ENCODE measurements around the gene MAP3K14.
"Not testable (repeated sequence)": the region's sequence is repeated elsewhere in the genome, so short reads cannot be mapped to it uniquely, and the experiment has no call there.

Gene MAP3K14

DNA sequence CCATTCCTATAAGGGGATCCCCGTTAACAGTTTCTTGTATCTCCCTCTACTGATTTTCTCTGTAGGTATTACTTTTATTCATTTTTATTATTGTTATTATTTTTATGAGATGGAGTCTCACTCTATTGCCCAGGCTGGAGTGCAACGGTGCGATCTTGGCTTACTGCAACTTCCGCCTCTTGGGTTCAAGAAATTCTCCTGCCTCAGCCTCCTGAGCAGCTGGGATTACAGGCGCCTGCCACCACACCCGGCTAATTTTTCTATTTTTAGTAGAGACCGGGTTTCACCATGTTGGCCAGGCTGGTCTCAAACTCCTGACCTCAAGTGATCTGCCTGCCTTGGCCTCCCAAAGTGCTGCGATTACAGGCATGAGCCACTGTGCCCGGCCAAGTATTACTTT, 14.6 kb downstream of the MAP3K14 start:
- not testable (repeated sequence) for DNase-seq (ENCODE audit: low read depth in 2 of 2)

DNA sequence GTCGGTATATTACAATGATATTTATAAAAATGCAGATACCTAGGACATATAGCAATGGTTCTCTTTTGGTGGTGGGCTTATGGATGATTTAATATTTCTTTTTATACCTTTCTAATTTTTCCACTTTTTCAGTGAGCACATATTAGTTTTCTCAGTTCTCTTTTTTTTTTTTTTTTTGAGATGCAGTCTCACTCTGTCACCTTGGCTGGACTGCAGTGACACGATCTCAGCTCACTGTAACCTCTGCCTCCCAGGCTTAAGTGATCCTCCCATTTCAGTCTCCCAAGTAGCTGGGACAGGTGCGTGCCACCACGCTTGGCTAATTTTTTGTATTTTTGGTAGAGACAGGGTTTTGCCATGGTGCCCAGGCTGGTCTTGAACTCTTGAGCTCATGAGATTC, 15.1 kb downstream of the MAP3K14 start:
- no peak for DNase-seq (ENCODE audit: low read depth in 2 of 2)

DNA sequence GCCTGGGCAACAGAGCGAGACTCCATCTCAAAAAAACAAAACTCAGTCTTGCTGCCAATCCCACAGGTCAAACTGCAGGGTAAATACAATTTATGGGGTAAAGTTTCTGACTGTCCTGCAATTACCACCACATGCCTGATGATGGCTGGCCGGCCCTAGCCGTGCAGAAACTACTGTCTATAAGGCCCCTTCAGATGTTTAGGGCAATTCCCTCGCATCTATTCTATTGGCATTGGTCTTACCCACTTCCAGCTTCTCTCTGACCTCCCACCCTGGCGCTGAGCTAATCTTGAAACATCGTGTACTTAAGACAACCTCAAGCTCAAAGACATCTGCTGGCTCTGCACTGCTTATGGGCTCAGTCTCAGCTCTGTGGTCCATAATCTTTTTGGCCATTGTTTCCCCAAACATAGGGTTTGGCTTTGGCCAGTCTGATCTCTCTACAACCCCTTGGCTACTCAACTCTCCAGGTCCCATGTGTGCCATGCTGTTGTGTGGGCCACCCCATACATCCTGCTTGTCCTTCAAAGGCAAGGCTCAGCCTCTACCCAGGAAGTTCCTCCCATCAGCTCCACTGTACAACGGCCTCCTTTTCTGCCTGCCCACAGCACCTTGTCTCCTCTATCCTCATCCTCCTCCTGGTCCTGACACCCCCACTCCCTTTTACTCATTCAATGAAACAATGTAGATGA, 16.6 kb downstream of the MAP3K14 start:
- DNase-seq (ENCODE audit: low read depth in 2 of 2): no peak

DNA sequence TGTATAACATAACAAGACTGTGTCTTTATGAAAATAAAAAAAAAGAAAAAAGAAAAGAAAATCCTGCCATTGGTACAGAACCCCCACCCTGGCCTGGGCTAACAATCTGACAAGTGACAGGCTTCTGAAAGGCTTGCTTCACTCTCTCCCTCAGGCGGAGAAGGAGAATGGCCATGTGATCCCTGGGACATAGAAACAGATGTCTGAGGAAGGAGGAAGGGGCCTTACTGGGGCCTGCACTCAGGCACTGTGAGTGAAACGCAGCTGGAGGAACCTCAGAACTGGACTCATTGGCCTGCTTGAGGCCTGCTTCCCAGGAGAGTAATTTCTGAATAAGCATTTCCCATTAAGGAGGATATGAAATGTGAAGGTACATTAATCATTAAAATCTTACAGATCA, 17.5 kb downstream of the MAP3K14 start:
- no peak for DNase-seq (ENCODE audit: low read depth in 2 of 2)

DNA sequence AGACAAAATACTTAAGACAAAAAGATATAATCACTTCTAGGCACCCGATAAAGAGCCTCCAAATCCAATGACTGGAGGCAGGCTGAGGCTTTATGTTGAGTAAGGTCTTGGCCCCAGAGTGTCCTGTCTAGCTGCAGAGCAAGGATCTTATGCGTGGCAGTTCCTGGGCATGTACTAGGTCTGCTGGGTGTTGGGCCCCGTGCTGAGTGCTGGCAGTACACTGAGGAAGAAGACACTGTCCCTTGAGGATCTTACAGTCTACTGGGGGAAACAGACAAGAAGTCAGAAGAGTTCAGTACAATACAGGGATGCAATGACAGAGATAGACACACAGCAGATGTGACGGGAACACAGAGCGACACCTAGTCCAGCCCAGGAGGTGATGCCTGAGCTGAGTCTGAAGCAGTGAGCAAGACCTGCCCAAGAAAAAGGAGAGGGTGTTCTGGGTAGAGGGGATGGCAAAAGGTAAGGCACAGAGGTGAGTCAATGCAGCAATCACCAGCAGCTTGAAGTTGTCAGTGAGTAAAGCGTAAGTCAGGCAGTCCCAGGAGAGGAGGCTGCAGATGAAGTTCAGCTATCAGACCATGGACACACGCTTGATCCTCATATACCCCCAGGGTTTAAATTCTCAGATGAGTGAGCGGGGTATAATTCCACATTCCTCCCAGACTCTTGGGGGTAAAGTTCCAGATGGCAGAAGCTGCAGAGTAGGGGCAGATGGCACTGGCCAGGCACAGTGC, 18.1 kb downstream of the MAP3K14 start:
- no peak for DNase-seq (ENCODE audit: low read depth in 2 of 2)

DNA sequence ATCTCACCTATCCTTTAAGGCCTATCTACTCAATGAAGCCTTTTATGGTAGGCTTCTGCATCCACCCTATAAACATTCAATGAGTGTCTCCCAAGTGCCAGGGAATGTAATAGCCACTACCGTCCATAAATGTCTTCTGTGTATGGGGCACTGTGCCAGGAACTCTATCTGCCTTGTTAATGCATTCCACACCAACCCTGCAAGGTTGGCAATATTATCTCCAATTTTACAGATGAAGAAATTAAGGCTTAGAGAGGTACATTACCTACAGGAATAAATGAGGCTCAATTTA, 20.0 kb downstream of the MAP3K14 start:
- DNase-seq (ENCODE audit: low read depth in 2 of 2): no peak

DNA sequence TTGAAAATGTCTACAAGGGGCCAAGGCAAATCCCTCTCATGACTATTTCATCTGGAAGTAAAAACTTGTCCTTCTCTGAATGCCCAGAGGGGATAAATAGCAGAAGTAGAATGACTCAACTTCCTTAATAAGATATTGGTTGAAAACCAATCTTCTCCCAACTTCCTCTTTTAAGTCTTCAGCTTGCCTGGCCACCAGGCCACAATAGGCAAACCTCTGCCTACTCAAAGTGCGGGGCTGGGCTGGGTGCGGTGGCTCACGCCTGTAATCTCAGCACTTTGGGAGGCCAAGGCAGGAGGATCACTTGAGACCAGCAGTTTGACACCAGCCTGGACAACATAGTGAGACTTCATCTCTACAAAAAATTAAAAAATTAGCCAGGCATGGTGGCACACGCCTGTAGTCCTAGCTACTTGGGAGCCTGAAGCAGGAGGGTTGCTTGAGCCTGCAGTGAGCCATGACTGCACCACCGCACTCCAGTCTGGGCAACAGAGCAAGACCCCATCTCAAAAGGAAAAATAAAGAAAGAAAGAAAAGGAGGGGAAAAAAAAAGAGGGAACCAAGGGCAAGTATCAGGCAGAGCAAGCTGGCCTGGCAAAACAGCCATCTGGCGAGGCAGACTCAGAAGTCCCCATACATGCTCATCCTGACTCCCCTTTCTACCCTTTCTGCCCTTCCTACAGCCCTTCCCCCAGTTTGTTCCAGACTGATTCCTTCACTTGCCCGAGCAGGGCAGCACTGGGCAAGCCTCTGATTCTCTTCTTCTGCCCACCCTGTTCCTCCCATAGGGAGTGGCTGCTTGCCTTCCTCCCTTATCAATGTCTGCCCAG, 20.6 kb downstream of the MAP3K14 start:
- no peak for DNase-seq (ENCODE audit: low read depth in 2 of 2)

DNA sequence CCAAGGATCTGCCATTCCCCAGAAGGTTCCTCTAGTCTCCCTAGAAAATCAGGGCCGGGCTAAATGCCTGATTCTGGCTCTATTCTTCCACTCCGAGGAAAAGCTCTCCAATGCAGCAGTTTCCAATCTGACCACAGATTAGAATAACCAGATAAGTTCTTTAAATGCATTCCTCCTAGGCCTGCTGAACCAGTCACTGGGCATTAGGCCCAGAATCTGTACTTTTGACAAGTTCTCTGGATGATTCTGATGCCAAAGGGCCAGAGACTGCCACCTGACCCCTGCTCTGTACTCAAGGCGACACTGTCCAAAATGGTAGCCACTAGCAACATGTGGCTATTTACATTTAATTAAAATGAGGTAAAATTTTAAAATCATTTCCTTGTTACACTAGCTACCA, 22.3 kb downstream of the MAP3K14 start:
- DNase-seq (ENCODE audit: low read depth in 2 of 2): no peak

DNA sequence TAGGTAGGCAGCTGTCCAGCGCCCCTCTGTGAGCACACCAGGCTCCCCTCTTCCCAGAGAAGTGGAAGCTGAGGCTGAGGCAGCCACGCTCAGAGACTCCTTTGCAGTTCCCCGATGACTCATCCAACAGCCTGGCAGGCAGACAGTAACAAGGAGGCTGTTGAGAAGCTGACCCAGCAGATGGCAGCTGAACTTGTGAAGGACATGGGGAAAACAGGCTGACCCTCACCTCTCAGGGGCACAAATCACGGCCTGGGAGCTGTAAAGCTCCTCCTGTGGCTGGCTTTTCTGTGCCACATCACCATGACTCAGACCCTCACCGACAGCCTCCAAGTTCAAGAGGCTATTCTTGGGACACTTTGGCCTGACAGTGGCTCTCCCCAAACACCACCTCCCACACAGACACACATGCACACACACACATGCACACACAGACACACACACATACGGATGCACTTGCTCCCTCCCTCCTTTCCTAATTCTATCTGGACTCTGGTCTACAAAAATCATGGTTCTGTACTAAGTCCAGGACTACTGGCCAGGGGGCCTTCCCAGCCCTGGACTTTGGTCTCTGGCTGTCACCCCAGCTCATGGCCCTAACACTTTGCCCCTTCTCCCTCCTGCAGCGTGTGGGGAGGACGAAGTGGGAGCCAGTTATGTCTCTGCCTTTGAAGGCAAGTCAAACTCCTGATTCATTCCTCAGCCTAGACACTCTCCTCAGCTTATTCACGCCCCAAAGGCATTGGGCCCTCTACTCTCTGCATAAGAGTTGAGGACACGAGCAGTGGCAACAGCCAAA, 23.2 kb downstream of the MAP3K14 start:
- no peak for DNase-seq (ENCODE audit: low read depth in 2 of 2)

DNA sequence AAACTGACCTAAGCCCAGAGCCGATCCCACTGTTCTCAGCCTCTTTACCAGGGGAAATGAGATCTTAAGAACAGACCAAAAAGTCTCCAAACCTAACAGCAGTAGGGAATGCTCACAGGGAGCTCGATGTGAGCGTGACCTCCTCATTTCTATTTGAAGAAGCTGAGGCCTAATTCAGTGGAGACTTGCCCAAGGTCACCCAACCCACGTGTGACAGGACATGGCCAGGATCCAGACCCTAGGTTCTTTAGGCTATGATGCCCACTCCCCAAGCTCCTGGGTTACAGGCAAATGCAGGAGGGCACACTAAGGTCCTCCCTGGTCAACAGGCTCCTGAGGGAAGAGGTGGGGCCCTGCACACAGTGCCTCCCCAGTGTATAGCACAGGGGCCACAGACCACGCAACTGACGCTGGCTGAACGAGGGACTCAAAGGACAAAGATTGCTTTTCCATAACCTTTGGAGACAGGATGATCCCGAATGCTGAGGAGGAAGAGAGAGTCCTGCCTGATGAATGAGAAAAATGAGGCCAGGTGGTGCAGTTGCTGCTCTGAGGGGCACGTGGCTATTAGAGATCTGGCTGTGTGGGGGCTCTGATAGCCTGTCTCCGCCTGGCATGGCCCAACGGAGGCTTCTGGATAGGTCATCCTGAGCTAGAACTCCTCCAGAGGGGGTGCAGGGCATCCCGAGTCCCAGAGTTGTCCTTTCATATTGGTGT, 24.0 kb downstream of the MAP3K14 start:
- DNase-seq (ENCODE audit: low read depth in 2 of 2): no peak

DNA sequence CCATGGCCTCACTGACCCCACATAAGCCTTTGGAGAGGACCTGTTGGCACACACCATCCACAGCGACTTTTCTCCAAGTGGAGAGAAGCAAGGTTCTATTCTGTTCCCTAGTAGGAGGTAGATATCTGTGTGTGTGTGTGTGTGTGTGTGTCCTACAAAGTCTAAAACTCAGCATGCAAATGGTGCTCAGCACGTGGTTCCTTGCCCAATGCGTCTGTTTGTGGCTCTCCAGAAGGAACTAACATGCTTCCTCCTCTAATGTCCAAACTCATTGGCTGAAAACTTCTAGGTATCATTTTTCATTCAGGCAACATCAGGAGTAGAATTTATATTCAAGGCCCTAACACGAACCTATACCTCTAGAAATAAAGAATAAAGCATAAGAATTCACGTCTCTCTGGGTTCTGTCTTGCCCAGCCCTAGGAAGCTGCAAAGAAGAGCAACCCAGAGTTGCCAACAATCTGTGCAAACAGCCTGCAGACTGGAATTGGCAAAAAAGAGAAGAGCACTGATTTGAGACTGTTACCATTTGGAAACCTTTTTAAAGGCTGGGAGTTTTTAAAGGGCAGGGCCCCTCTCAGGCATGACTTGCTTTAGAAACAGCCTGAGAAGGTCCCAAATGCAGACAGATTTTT, 25.5 kb downstream of the MAP3K14 start:
- DNase-seq (ENCODE audit: low read depth in 2 of 2): no peak

DNA sequence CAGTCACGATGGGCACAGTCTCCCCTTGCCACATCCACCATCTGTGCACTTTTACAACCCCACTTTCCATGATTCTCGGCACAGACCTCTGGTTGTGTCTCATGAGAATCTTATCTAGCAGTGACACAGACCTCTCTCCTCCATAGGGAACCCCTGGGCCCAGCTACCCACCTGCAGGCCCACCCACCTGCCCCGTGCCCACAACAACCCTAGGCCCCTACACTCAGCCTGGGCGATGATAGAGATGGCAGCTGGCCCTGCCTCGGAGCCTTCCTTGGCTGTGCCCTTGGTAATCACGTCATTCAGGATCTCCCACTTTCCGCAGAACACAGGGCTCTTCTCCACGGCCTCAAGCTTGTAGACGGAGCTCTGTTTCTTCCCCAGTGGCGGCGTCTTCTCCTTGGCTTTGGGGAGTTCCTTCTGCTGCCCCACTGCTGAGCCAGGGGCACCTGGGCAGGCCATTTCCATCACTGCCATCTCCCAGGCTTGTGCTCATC, 26.5 kb downstream of the MAP3K14 start:
- no peak for DNase-seq (ENCODE audit: low read depth in 2 of 2)

DNA sequence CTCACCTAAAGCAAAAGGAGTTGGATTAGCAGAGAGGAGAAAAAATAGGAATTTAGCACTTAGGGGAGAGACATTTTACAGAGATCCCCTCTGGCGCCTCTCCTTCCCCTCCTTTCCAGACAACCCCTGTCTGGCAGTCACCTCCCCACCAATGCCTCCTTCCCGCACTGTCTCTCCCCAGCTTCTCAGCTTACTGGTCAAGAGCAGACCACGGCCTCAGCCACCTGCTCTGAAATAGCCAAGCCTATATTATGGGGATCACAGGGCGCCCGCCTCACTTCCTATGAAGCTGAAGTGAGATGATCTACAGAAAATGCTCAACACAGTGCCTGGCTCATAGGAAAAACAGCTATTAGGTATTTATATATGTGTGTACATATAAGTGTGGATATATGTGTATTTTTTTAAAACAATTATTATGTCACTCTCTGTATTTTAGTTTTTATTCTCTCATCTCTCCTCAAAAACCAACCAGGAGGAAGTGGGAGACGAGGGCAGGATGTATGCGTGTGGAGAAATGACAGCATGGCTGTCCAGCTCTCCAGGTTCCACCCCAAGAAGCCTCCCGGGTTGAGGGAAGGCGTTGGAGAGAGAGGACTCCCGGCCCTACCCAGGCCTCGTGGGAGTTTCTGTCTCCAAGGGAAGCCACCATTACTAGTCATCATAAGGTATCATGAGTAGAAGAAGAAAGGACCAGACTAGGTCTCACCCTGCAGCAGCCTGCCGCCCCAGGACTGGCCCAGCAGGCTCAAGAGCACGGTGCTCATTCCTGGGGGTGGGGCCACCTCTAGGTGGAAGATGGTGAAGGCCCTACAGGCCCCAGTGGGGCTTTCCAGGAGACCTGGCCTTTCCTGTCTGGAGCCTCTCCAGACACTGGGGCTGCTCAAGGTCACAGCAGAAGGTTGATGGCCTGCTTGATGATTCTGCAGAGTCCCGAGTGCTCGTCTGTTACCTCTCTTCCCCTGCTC, 27.2 kb downstream of the MAP3K14 start:
- no peak for DNase-seq (ENCODE audit: low read depth in 2 of 2)

DNA sequence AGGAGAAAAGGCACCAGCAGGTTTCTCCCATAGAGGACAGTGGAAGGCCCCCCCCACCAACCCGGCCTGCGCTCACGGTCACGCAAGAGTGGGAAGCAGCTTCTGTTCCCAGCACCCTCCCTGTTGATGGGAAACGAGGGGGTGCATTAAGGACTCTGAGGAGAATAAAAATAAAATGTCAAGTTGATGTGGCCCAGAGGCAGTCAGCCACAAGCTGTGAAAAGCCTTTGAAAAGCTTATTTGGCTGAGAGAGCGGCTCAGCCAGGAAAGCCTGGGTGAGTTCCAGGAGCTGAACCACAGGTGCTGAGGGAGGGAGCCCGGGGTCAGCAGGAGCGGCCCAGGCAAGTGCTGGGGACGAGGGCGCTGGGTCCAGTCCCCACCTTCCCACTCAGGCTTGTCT, 28.0 kb downstream of the MAP3K14 start:
- DNase-seq (ENCODE audit: low read depth in 2 of 2): no peak

DNA sequence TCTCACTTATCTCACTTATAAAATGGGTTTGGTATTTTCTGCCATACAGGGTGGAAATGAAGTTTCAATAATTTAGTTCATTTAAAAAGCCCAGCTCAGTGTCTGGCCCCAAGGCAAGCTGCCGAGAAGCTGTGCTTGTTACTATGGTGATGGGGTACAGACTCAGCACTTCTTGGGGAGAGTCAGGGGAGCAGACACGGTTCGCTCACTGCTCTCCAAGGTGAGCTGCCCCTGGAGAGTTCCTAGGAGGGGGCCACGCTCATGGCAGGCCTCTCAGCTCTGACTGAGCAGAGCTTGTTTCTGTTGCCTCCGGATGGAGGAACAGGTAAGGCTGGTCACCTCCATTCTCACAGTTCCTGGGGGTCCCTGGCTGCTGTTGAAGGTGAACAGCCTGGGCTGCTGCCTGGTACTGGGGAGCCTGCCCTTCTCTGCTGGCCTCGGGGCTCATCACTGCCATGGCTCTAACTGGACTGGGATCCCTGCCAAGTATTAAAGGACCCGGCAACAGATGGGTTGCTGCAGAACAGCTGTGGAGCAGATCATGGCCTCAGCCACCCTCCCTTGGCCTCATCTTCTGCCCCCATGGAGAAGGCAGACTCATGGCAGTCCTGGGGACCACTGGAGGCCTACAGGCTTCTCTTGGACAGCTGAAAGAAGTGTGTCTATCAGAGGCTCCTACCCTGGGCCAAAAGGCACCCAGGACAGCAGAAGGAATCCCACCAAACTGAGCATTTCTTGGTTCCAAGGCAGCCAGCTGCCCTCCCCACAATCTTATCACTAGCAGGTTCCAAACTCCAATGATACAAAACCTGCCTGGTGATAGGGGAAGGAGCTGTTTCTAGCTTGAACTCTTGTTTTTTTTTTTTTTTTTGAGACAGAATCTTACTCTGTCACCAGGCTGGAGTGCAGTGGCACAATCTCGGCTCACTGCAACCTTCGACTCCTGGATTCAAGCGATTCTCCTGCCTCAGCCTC, 29.0 kb downstream of the MAP3K14 start:
- DNase-seq (ENCODE audit: low read depth in 2 of 2): no peak

DNA sequence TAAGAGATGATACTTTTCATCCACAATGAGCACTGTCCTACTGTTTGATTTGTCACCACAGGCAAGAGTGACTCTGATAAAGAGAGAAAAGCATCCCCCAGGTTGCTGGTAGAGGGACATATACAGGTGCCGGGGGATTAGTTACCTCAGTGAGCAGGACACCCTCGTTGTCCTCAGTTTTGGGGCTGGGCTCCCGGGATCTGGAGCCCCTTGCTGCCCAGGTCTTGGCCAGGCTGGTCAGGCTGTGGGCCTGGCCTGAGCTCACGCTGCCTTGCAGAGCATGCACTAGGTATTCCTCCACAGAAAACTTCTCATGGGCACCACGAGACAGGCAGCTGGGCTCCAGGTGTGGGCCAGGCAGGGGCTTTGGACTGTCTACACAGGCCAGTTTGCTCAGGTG, 30.5 kb downstream of the MAP3K14 start:
- DNase-seq (ENCODE audit: low read depth in 2 of 2): no peak

DNA sequence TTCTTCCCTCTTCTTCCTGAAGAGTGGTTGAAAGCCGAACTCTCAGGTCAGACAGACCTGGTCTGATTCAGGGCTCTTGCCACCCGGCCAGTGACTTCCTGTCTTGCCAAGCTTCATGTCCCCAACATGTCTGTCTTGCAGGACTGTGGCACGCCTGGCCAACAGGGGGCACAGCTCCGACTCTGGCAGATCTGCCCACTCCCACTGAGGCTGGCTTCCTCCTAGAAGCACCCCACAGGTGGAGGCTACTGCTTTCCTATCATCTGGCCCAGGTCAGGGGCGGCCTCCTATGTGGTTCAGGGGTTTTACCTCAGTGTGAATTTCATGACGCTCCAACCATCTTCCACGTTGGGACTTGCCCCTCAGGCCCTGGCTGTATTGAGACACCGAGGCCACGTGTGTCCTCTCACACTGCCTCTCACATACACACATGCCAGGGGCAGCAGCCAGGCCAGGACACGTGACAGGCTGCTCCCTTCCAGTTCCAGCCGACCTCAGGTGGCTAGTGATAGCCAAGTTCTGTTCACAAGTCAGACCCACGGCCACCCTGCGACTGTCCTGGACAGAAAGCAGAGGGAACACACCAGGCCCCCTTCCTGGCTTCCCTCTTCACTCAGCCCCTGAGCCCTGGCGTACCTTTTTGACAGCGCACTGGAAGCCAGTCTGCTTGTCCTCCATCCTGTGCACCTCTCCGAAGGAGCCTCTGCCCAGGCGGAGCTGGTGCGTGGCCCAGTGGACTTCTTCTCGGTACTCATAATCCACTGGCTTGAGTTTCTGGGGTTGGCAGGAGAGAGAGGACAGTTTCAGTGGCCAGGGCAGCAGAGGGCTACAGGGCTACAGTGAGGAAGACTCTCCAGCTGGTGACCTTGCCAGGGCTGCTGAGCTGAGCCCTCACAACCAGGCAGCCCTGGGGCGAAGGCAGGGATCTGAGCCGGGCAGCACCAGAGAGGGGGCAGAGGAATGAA, 32.4 kb downstream of the MAP3K14 start:
- DNase-seq (ENCODE audit: low read depth in 2 of 2): peak in 1 of 2 donors; percentile 39
